AG04449 (cell line): Measurements from ENCODE around the gene SUFU.

Experiments used
- CTCF ChIA-PET: fragments of 350-600 bp; formaldehyde crosslinking; extraction: SDS; loops from one replicate; lab custom pipeline; 2021; ENCODE audit warnings: antibody characterized with exemption; lab: Yijun Ruan, JAX
- POLR2A ChIA-PET: fragments of 400-600, 350-600 bp; formaldehyde crosslinking; extraction: SDS; loops from one replicate; lab custom pipeline; 2020; ENCODE audit warnings: antibody characterized with exemption, inconsistent platforms; lab: Yijun Ruan, JAX
- DNase-seq: peaks from one replicate; pipeline ENCODE4 v3.0.0-alpha.2; 2010; ENCODE audit warnings: low read depth, low spot score
- H3K4me3 ChIP-seq: 2 replicates; pipeline ENCODE4 v1.5.1; 2011; ENCODE audit warnings: low read depth, mild to moderate bottlenecking, control low read depth, low read length
- TF ChIP-seq, protein P1 (sequence below): IDR thresholded peaks from one replicate; pipeline ENCODE4 v1.5.1; 2011; ENCODE audit warnings: mild to moderate bottlenecking, moderate library complexity, low read length, control low read depth, inconsistent platforms; ENCODE audit not compliant: insufficient read depth; ENCODE audit errors: missing control alignments

The SUFU gene

DNA sequence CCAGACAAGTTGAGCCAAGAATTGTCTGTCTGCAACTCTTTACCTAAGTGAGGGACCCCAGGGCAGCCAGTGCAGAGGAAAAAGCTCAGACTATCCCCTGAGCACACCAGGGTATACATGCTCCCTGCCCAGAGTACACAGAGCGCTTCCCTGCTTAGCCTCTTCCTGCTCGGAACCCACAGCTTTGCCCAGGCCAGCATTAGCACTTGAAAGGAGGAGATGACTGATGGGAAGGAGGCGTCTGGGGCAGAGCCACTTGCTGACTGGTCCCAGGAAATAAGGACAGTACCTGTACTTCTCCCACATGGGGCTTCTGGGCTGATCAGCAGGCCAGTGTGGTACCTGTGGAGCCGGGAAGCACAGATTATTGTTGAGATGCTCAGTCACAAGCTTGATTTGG, 92.1 kb downstream of the SUFU start:
- ChIA-PET POLR2A (no interaction called here), CTCF (interaction anchor here (0.7 to 8.3 kb wide), 15 partner anchors 9 to 117 kb away, joined by 3 to 94 read pairs (median 4); partner anchors contain the start of genes ACTR1A, SUFU and TRIM8)
- TF ChIP-seq, protein P1, sequence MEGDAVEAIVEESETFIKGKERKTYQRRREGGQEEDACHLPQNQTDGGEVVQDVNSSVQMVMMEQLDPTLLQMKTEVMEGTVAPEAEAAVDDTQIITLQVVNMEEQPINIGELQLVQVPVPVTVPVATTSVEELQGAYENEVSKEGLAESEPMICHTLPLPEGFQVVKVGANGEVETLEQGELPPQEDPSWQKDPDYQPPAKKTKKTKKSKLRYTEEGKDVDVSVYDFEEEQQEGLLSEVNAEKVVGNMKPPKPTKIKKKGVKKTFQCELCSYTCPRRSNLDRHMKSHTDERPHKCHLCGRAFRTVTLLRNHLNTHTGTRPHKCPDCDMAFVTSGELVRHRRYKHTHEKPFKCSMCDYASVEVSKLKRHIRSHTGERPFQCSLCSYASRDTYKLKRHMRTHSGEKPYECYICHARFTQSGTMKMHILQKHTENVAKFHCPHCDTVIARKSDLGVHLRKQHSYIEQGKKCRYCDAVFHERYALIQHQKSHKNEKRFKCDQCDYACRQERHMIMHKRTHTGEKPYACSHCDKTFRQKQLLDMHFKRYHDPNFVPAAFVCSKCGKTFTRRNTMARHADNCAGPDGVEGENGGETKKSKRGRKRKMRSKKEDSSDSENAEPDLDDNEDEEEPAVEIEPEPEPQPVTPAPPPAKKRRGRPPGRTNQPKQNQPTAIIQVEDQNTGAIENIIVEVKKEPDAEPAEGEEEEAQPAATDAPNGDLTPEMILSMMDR = no peak
- no peak overlapping the region for H3K4me3 ChIP-seq
- DNase-seq = no peak

DNA sequence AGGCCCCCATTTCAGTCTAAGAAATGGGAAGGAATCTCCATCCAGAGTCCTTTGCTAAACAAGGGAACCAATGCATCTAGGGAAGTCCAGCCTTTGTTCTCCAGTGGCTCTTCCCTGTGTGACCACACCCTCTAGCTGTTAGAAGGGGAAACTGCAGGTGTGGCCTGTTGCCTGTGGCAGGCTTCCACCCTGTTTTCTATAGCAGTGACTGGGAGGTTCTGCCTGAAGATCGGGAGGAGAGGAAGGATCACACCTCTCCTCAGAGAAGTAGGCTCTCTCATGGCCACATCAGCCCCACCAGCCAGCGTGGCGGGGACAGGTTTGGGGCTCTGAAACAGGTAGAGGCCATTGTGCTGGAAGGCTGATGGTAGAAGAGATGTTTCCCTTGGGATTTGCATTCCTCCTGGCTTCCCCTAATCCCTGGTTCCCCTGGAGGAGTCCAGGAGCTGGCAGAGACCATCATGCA, 92.8 kb downstream of the SUFU start:
- TF ChIP-seq, protein P1 = peak; percentile 74
- ChIA-PET POLR2A (no interaction called here), CTCF (interaction anchor here (0.8 to 8.3 kb wide), 14 partner anchors 9 to 117 kb away, joined by 3 to 94 read pairs (median 4); partner anchors contain the start of genes ACTR1A and SUFU)
- no peak overlapping the region for H3K4me3 ChIP-seq
- DNase-seq = no peak

DNA sequence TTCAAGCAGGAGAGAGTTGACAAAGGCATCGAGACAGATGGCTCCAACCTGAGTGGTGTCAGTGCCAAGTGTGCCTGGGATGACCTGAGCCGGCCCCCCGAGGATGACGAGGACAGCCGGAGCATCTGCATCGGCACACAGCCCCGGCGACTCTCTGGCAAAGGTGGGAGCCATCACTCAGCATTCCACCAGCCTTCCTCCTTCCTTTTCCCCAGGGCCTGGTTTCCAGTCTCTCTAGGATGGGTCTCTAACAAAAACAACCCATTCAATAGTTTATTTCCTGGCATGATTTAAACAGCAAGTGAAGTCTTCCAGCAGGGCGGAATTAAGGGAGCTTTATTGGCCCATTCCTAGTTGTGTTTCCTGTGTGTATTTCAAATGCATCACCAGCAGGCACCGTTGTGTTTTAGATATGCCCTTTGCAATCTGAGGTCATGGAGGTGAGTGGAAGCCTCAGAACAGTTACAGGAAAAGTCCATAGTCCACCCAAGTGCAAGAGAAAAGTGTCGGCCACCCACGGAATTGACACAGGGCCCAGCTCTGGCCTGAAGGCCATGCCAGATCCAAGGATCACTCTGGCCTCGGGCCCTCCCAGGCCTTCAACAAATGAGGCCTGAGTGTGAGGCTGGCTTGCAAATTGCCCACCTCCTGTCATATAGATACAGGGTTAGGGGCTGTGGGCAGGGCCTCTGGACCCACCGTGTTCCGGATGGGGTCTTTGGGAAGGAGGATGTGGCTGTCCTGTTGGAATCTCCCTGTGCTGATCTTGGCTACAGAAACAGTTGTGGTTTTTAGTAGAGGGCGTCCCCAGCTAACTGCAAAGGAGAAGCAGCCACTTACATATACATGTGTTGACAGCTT, 93.6 kb downstream of the SUFU start:
- no peak overlapping the region for H3K4me3 ChIP-seq
- ChIA-PET CTCF (interaction anchor here (0.8 to 8.3 kb wide), 15 partner anchors 9 to 198 kb away, joined by 3 to 94 read pairs (median 4); partner anchors contain the start of genes ACTR1A and SUFU), POLR2A (no interaction called here)
- DNase-seq = no peak
- TF ChIP-seq, protein P1 = no peak

DNA sequence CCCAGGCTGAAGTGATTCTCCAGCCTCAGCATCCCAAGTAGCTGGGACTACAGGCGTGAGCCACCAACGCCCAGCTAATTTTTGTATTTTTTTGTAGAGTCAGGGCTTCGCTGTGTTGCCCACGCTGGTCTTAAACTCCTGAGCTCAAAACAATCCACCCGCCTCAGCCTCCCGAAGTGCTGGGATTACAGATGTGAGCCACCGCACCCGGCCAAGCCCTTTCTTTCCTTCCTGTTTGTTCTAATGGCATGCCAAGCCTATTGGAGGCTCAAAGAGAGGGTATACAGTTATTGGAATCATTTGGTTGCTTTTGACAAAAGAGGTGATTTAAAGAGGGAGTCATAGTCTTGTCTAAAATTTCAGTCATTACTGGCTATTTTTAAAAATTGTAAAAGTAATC, 94.5 kb downstream of the SUFU start:
- no peak for DNase-seq
- no peak overlapping the region for H3K4me3 ChIP-seq
- POLR2A ChIA-PET = no interaction called here
- TF ChIP-seq, protein P1 = no peak
- CTCF ChIA-PET = interaction anchor here (1.0 to 8.3 kb wide), 9 partner anchors 12 to 199 kb away, joined by 3 to 94 read pairs (median 7); partner anchors contain the start of genes ACTR1A and SUFU

DNA sequence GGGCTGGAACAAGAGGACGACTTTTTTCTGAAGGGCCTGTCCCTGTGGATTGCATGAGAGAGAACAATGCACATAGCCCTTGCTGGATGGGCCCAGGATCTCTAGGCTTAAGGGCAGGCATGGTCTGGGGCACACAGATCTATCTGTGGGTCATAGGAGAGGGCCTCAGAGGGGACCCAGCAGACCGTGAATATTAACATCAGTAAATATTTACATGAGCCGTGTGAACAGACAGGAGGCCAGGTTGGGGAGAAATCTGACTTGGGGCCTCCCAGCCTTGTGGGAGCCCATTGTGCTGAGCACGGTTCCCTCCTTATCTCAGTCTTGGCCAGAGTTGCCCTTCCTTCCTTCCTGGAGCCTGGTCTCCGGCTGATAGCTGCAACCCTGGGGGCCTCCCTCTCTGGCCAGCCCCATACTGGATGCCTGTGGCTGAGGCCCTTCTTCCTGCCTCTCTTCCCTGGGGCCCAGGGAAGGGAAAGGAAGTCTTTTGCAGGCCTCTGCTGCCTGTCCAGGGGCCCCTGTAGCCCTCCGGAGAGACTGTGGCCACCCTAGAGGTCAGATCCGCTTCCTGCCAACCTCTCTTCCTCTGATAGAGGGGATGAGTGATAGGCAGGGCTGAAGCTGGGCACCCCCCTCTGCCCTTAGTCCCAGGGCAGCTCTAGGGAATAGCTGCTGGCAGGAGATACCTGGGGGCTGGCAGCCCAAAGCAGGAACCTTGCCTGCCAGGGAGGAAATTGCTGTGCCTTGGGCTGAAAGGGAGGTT, 96.0 kb downstream of the SUFU start:
- H3K4me3 ChIP-seq = no peak overlapping the region
- no peak for DNase-seq
- POLR2A ChIA-PET = interaction anchor here (0.8 kb wide), 1 partner anchor 16 kb away, joined by 3 read pairs; no protein-coding TSS in a partner anchor
- CTCF ChIA-PET = interaction anchor here (1.2 to 8.3 kb wide), 7 partner anchors 14 to 96 kb away, joined by 3 to 94 read pairs (median 5); partner anchors contain the start of genes ACTR1A and SUFU
- TF ChIP-seq, protein P1 = no peak
